Measurements from ENCODE around the gene NIM1K. TPM values are rescaled to one million over a fixed set of nuclear protein-coding genes. Genes with fewer than 3 reads are reported as not detected.

The NIM1K gene
- total and polyA plus RNA-seq, 2 of the 13 experiments (the other 11 are each of a cell fraction or from before 2014, with no cell fraction given) = 0.04 TPM; not detected in 1

DNA sequence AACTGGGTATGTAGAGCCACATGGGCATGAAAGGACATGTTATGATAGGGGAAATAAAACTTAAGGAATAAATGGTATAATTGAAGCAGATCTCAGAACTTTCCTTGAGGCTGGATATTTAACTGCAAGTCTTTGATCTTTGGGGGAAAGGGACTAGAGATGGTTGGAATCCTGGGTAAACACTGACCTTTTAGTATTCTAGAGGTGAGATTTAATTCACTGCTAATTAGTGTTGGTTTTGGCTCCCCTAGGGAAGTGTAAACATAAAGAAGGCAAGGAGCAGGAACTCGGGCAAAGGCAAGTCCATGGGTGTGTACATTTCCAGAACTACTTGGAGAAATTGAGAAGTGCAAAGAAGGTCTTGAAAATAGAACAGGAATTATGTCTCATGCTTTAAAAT lies 16.6 kb downstream of the NIM1K start:
- Histone ChIP-seq H4K20me1 (ENCODE audit: insufficient read depth, low read length) (no peaks in the 10 kb centered on the region), H3K27ac (ENCODE audit: extremely low read length, insufficient read depth, low read length) (no peak overlapping the region), H3K4me1 (ENCODE audit: insufficient read depth, low read length) (no peaks in the 10 kb centered on the region), H3K27me3 (ENCODE audit: control insufficient read depth in 1 of 2, insufficient read depth in 2 of 2, low read length in 2 of 2) (peaks cover 0 to 4% of the 10 kb centered on the region in 2 experiments; a peak in 2 of 5 replicates), H3K79me2 (ENCODE audit: insufficient read depth, low read length) (no peaks in the 10 kb centered on the region), H3K36me3 (replicated peaks in 1 of 2; ENCODE audit: control insufficient read depth in 1 of 2, insufficient read depth in 2 of 2, low read length in 2 of 2) (no peaks in the 10 kb centered on the region), H3K9me3 (ENCODE audit: low read length) (no peaks in the 10 kb centered on the region), H3K9ac (ENCODE audit: insufficient read depth, low read depth, low read length) (no peak overlapping the region), H2AFZ (ENCODE audit: low read length) (no peak overlapping the region), H3K4me2 (ENCODE audit: low read depth, low read length) (no peak overlapping the region), H3K4me3 (replicated peaks in 1 of 3; ENCODE audit: insufficient read depth in 1 of 3, low read depth in 2 of 3, low read length in 3 of 3) (no peak overlapping the region)
- CTCF ChIA-PET (ENCODE audit: low intra/inter-chr PET ratio, low total read pairs) = no interaction called here
- no peak for ATAC-seq
- FAIRE-seq = no peak
- intact Hi-C loops (cut with micrococcal nuclease; ENCODE audit: unreplicated experiment) (no loop called here), in situ Hi-C loops (cut with HindIII; ENCODE audit: extremely low pct_ligation_motif_present, low pct_unique_long_range_greater_than_20kb) (no loop called here)
- TF ChIP-seq ZNF331 (CRISPR knock-in tag; IDR thresholded peaks at IDR 0.05) (no peak), ZNF770 (CRISPR knock-in tag; IDR thresholded peaks at IDR 0.05) (no peak)
- 0% methylated on average over 1 of the region's 1 CpG for WGBS (ENCODE audit: low lambda C conversion rate)
- no peak for DNase-seq (ENCODE audit: low spot score)
- BruUV-seq (replicated peaks) = no TSS peak
- POLR2A ChIA-PET = no interaction called here

DNA sequence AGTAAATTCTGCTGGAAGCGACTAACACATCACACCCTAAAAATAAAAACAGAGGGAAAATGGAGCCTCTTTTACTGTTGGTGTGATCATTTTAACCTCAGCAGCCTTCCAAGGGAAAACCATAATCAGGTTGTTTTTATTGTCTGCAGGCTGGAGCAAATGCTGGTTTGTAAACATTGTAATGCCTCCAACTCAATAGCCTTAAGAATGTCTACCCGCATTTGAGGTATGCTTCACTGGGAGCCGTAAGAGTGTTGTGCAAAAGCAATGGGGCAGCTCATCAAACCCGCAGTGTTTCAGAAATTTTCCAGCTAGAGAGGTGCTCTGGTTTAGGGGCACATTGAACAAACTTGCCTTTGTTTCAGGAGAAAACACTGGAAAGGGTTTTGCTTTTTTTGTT lies 17.0 kb downstream of the NIM1K start:
- ChIA-PET CTCF (ENCODE audit: low intra/inter-chr PET ratio, low total read pairs) (no interaction called here), POLR2A (no interaction called here)
- Histone ChIP-seq H4K20me1 (ENCODE audit: insufficient read depth, low read length) (no peaks in the 10 kb centered on the region), H3K79me2 (ENCODE audit: insufficient read depth, low read length) (no peaks in the 10 kb centered on the region), H3K36me3 (replicated peaks in 1 of 2; ENCODE audit: control insufficient read depth in 1 of 2, insufficient read depth in 2 of 2, low read length in 2 of 2) (no peaks in the 10 kb centered on the region), H3K4me2 (ENCODE audit: low read depth, low read length) (no peak overlapping the region), H3K27ac (ENCODE audit: extremely low read length, insufficient read depth, low read length) (no peak overlapping the region), H3K9me3 (ENCODE audit: low read length) (no peaks in the 10 kb centered on the region), H3K4me3 (replicated peaks in 1 of 3; ENCODE audit: insufficient read depth in 1 of 3, low read depth in 2 of 3, low read length in 3 of 3) (no peak overlapping the region), H2AFZ (ENCODE audit: low read length) (no peak overlapping the region), H3K27me3 (ENCODE audit: control insufficient read depth in 1 of 2, insufficient read depth in 2 of 2, low read length in 2 of 2) (peaks cover 0 to 4% of the 10 kb centered on the region in 2 experiments; a peak in 2 of 5 replicates), H3K4me1 (ENCODE audit: insufficient read depth, low read length) (no peaks in the 10 kb centered on the region), H3K9ac (ENCODE audit: insufficient read depth, low read depth, low read length) (no peak overlapping the region)
- FAIRE-seq (no peak), ATAC-seq (no peak), DNase-seq (ENCODE audit: low spot score) (no peak)
- BruUV-seq (replicated peaks) = no TSS peak
- in situ Hi-C loops (cut with HindIII; ENCODE audit: extremely low pct_ligation_motif_present, low pct_unique_long_range_greater_than_20kb) = no loop called here
- intact Hi-C loops (cut with micrococcal nuclease; ENCODE audit: unreplicated experiment) = no loop called here
- WGBS (ENCODE audit: low lambda C conversion rate) = 55% methylated on average over 3 of the region's 4 CpGs
- TF ChIP-seq HDAC1 (CRISPR knock-in tag; IDR thresholded peaks at IDR 0.05) (no peak), ZNF253 (CRISPR knock-in tag; IDR thresholded peaks at IDR 0.05; ENCODE audit: borderline replicate concordance) (no peak), ZBTB25 (CRISPR knock-in tag; IDR thresholded peaks at IDR 0.05) (no peak), ARID2 (CRISPR knock-in tag; IDR thresholded peaks at IDR 0.05; ENCODE audit: borderline replicate concordance) (no peak), TFAP4 (IDR thresholded peaks at IDR 0.05; ENCODE audit: borderline replicate concordance, low read depth) (no peak), ZNF709 (CRISPR knock-in tag; IDR thresholded peaks at IDR 0.05) (no peak), ZNF776 (CRISPR knock-in tag; IDR thresholded peaks at IDR 0.05) (no peak), ZNF546 (CRISPR knock-in tag; conservative IDR thresholded peaks at IDR 0.05) (no peak), MAF1 (CRISPR knock-in tag; IDR thresholded peaks at IDR 0.05; ENCODE audit: borderline replicate concordance) (no peak), CAMTA2 (CRISPR knock-in tag; IDR thresholded peaks at IDR 0.05; ENCODE audit: borderline replicate concordance) (no peak), ZKSCAN8 (CRISPR knock-in tag; IDR thresholded peaks at IDR 0.05; ENCODE audit: borderline replicate concordance) (no peak)
